CD4-positive, alpha-beta T cell treated with Interleukin-15 for 1 hour (primary cell): ENCODE data around the gene CLSTN2.

ENCODE experiments used
- DNase-seq: peaks from one replicate; pipeline ENCODE4 v3.0.0-alpha.2; 2020

Gene CLSTN2

DNA sequence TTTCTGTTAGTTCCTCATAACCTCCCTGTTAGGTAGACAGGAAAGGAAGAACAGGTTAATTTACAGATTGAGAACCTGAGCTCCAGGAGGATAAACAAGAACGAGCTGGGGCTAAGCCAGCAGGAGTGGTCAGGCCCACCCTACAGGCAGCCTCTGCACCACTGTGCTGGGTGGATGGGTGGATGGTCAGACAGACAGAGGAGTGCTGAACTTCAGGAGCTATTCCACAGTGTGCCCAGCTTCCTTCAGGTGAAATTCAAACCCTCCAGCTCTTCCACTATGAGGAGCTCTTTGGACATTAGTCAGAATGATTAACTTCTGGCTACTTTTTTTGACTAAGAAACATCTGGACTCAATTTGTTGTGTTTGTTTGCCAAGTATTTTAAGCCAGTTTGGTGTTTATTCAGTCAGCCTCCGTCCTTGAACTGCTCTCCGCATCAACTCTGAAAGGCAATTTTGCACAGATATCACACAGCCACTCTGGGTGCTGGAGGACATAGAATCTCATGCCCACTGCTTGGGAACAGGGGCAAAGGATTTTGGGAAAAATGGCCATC lies 361.9 kb downstream of the CLSTN2 start:
- no peak for DNase-seq

DNA sequence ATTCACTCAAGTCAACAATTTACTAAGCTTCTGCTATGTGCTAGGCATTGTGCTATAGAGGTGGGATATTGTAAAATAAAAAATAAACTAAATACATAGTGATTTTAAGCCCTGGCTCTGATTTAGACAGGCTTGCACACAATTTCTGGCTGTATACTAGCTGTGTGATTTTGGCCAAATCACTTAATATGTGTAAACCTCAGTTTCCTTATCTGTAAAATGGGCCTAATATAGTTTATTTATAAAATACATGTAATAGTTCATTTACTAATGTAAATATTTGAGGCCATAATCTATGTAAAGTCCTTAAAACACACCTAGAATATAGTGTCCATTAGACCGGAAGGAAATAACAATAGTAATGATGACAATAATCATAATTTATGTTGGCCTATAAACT lies 363.1 kb downstream of the CLSTN2 start:
- DNase-seq = no peak

DNA sequence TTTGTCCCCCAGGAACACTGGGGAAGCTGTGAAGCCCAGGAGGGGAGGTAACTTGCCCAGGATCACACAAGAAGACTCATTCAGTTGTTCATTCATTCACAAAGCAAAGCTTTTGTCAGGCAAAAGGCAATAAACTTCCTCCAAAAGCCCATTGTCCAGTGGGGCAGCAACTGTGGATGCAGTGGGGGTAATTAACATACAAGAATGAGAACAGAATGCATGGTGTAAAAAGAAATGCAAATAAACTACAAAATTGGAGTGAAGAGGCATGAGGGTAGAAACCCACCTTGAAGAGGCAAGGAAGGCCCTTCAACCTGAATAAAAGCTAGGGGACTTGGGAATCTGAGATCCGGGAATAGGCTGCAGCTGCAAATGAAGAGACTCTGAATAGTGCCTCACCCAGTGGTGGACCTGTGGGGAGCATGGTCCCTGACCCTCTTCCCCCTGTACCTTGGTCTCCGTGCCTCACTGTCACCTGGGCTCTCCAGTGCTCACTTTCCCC lies 363.6 kb downstream of the CLSTN2 start:
- no peak for DNase-seq

DNA sequence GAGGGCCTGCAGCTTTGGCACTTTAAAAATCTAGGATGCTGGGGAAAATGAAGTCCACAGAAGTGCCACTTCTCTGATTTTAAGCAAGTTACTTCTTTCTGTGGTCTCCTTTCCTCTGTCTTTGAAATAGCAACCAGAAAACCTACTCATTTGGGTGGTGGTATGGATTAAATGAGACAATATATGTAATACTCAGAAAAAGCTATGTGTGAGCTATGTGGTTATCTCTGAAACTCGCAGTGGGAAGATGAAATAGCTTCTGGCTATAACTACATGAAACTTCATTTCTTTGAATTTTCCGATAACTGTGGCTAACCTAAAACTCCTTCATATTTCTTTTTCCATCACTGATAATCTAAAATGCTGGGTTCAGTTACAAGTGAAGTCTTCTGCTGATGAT lies 368.9 kb downstream of the CLSTN2 start:
- DNase-seq = no peak

DNA sequence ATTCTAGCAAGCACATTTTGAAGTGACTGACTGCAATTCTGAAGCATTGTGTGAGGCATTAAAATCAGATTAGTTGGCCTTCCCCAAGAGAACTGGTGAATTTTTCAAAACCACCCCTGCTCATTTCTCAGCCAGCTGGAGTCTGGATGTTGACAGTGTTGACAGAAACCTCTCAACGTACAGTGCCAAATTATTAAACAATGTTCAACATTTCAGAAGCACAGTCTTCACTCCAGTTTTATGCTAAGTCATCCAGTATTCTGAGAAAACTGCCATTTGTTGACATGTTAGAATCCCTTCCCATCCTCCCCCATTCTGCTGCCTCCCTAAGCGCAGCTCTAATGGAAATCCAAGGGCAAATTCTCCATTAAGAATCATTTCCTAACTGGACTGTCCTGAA lies 373.6 kb downstream of the CLSTN2 start:
- no peak for DNase-seq

DNA sequence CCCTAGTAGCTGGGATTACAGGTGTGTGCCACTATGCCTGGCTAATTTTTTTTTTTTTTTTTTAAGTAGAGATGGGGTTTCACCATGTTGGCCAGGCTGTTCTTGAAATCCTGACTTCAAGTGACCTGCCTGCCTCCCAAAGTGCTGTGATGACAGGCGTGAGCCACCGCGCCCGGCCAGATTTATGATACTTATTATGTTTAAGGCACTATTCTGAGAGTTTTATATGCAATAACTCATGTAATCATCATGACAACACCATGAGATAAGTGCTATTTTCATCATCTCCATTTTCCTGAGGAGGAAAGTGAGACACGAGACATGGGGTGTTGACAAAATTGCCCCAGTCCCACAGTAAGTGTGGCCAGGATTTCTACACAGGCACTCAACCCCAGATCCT lies 376.4 kb downstream of the CLSTN2 start:
- no peak for DNase-seq

DNA sequence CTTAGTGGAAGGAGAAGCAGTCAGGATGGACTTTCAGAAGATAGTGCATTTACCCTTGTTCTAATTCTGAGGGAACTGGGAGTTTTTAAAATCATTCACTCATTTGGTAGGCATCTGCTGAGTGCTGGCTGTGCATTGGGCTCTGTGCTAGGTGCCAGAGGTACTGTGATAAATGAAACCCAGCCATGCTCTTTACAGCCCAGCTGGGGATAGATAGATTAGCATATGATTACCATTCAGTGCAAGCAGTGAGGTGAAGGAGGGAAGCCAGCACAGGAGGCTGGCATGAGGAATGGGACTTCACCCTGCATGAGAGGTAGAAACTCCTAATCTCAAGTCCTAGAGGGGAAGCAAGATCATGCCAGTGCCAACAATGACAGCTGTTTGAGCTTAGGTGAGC lies 381.0 kb downstream of the CLSTN2 start:
- DNase-seq = no peak

DNA sequence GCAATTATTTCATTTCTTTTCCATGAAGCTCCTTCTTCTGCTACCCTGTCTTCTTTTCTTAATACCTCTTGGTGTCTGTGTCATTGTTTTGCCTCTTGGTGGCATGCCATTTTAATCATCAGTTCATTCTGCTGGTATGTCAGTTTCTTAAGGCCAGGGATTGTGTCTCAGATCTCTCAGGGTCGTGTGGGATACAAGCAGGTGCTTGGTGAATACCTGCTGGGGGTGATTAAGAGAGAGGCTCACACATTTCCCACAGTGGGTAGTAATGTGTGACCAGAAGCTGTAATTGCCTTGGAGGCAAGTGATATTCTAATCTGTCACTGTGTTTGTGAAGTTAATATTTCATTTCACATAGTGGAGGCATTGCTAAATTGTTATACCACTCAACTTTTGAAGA lies 381.5 kb downstream of the CLSTN2 start:
- DNase-seq = no peak

DNA sequence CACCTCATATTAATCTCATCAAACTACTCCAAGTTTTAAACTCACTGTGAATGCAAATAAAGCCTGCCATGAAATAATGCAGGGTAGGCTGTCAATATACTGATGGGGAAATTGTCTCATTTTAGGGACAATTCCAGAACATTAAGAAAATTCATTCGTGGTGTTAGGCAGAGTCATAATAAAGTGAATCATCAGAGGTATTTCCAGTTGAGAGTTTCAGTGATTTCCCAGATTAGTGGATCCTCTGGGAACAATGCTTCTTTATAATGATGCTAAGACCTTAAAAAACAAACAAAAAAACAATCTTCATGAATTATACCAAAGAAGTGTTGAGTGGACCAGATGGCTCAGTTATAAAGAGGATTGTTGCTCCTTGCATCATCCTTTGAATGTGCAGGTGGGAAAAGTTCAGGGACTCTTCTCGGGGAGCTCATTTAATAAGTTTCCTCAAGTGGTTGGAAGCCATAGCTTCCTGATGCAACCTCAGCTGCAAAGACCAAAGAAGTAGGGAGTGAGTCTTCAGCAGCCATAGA lies 381.9 kb downstream of the CLSTN2 start:
- no peak for DNase-seq

DNA sequence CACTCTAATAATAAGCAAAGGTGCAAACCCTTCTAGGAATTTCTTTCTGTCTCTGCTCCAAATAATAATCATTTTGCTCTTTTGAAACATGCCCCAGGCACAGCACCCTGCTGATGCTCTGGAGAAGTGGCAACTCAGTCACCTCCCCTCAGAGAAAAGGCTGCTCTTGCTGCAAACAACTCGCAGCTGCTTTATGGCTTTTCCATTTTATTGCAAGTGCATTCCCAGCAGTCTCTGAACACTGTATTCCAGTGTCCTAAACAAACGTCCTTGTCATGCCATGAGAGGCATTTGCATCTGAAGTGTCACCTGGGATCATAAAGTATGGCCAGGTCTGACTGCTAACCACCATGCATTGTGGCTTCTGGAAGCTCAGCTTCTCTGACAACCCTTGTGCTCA lies 384.8 kb downstream of the CLSTN2 start:
- no peak for DNase-seq

DNA sequence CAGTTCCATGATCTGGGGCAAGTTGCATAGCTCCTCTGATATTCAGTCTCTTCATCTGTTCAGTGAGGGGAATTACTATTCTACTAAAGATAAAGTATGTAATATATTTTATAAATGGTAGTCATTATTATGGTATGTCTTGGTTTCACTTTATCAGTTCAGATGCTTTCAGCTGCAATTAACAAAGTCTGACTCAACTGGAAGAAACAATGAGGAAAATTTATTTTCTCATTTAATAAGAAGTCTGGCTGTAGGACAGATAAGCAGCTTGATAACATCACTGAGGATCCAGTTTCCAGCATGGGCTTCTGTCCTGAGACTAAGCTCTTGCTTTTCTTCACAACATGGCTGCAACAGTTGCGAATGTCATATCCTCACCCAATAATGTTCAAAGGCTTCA lies 388.6 kb downstream of the CLSTN2 start:
- no peak for DNase-seq

DNA sequence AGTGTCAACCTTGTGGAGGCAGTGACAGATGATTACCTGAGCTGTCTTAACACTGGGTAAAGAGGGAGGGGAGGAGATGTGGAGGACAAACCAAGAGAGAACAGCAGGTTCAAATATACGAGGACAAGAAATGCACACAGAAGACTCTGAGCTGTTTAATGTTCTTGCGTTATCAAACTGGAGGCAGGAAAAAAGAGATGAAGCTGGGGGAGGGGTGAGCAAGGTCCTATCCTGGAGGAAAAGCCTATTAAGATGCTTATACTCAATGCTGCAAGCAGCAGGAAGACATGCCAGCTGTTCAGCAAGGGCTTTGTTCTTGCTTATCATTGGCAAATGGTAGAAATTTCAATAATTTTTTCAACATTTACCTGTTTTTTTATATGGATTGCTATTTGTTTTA lies 397.1 kb downstream of the CLSTN2 start:
- DNase-seq = no peak

DNA sequence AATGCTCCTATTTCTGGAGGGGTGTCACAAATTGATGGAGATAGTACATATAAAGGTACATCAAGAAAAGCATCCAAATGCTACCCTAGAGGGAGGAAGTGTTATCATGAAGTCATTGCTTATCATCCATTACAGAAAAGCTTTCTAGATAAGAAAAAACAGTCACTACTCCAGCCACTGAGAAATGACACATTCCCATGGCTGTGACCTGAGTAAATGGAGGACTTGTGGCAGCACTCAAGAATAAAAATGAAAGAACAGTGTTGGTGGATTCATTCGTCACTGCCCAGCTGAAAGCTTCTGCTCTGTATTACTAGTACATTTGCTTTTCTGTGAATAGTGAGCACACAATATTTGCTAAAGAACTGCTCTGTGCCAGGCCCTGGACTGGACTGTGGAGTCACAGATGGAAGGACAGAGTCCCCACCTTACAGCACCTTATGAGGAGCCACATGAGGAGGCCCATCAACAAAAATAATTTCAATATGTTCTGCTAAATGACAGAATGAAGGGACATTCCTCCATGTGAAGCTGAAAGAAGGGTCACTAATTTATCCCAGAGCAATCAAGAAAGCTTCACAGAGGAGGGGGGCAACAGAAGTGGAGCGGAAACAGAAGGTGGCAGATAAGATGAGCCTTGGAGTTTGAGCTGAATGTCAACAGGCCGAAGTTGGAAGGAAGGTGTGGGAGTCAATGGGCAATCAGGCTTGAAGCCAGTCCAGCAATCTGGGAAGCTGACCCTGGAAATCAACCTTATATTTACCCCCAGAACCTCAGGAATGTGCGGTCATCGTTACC lies 399.3 kb downstream of the CLSTN2 start:
- no peak for DNase-seq

DNA sequence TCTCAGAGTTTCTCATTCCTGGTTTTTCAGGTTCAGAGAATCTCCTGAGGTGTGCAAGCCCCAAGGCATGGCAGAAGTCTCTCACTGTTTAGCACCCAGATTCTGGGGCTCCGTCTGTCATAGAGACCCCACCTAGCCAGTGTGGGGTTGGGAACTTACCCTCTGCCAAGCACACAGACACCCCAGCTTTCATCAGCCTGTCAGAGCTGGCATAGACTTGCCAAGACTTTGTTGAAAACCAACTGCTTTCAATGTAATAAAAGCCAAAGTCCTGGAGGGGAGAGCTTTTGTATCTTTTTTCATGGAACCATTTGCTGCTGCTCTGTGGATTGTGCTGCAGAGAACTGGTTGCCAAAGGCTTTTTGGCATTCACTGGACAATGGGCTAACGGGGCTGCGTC lies 401.5 kb downstream of the CLSTN2 start:
- DNase-seq = no peak

DNA sequence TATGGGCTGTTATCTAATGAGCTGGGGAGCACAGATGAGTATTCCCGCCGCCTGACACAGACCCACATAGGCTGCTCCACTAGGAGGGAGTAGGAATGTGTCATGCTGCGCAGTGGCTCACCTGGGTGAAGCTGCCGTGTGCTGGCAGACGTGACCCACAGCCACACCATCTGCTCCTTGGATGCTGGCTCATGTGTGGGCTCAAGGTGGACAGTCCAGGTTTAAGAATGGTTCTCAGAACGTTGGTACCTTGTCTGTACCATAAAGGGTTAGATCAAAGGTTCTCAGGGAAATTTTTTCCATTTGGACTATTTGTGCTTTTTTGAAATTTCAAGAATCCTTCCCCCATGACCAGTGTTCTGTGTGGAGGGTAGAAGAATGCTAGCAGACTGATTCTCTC lies 403.9 kb downstream of the CLSTN2 start:
- DNase-seq = no peak

DNA sequence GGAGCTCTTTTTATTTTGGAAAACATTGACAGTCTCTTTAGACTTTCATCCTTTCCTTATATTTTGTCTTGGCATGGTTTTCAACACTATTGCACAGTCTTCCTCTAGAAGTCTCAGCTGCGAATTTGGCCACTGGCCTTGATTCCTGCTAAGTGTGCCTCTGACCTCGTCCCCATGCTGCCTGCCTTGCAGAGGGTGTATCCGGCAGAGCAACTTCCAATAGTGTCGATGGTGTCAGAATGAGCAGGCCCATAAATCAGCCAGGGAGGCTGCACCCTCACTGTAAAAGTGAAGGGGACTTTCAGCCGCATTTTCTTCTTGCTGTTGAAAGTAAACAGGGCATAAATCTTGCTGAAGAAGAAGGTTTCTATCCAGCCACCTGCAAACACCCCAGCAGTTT lies 406.2 kb downstream of the CLSTN2 start:
- no peak for DNase-seq

DNA sequence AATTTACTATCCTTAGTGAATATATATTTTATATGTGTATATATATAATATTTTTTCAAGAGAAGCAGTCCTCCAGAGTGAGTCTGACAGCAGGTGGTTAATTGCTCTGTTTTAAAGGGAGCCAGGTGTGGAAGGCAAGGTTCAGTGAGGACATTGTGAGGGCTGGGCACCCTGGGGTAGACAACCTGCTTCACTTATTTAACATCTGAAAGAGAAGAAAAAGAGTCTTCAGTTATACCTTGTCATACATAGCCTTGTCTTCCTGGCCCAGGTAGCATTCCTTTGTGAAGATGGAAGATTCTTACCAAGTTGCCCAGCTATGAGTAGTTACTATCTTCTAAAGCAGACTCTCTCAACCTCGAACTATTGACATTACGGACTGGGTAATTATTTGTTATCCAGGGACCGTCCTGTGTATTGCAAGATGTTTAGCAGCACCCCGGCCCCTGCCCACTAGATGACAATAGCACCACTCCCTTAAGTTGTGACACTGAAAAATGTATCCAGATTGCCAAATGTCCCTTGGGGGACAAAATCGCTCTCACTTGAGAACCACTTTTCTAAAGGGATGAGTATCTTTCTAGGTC lies 406.9 kb downstream of the CLSTN2 start:
- DNase-seq = no peak

DNA sequence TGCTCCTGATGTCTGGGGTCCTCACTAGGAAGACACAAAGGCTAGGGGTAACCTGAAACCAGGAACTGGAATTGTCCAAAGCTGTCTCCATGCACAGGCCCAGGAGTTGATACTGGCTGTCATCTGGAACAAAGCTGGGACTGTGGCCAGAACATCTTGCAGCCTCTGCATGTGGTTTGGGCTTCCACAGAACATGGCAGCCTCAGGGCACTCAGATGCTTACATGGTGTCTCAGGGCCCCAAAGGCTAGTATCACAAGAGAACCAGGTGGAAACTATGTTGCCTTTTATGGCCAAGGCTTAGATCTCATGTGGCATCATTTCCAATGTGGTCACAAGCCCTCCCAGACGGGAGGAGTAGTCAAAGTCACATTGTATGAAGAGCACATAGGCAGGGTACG lies 407.7 kb downstream of the CLSTN2 start:
- no peak for DNase-seq

DNA sequence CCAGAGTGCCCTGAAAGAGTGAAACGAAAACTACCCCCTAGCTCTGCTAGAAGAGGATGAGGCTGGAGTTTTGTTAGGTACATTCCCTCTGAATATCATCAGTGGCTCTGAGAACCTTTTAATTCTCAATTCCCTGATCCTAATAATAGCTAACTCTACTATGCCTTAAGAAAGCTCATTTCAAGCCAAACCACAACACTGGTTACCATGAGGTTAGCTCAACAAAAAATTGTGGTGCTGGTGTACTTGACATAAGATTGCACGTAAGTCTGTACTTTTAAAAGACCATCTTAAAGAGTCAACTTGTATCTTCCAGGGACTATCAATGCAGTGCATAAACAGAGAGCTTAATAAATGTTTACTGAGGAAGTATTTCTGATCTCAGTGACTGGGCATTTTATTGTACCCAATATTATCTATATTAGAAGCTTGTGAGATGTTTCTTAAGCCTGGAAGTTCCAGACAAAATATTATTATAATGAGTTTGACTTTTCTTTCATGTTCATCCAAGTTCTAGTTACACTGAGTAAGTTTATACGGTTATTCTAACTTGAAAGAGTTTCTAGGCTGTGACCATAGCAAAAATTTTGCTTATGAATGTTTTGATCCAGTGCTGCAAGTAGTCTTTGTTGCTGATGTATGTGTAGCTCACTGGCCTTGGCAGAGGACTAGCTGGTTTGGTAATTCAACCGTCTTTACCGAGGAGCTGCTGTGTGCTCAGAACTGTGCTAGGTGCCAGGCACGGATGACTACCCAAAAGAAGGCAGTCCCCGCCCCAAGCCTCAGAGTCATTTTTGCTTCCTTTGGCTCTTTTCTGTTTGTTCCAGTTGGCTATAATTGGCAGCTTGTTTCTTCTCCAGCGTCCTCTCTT lies 408.5 kb downstream of the CLSTN2 start:
- DNase-seq = no peak

DNA sequence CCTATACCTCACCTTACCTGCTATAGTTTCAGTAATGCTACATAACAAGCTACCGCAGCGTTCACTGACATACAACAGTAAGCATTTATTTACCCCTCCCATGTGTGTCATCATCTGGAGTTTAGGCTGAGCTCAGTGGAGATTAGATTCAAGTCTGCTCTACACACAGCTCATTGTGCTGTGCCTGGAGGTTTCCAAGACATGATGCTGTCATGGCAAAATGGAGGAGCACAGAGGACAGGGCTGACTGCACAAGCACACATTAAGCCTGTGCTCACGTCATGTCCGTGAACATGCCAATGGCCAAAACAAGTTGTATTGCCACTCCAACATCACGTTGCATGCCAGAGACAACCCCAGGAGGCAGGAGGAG lies 409.1 kb downstream of the CLSTN2 start:
- no peak for DNase-seq

DNA sequence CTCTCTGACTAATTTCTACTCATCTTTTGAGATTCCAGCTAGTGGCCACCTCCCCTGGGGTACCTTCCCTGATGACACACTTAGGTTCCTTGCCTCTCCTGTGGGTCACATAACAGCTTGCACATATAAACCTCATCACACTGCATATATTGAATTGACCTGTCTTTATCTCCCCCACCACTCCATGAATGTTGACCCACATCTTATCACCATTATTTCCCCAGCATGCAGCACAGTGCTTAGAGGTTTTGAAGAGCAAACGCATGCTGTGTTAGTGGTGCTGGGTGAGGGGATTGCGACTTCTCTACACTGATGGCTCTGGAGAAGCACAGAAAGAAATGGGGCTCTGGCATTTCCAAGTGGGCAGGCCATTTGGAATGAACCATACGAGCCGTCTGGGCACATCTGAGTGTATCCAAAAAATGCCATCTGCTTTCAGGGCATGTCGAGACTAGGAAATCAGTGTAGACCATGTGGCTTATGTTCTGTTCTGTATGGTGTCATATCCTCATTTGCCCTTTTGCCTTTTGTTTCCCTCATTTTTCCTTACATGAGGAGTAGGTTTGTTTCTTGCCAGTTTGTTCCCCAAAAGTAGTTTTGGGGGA lies 409.7 kb downstream of the CLSTN2 start:
- DNase-seq = no peak

DNA sequence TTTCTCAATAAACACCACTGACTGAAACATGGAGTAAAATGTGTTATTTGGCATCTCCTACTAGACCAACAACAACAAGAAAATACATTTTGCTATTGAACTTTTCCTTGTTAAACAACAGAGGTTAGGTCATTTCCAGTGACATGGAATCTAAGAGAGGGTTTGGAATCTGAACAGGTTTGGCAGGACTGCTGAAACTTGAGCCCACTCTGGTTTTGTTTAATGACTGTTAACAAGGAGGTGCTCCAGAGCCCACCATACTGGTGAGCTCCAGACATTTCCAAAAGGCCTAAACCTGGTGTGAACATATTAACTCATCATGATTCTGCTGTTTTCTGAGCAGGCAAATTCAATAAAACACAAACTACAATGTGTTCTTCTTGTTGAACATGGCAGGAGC lies 412.2 kb downstream of the CLSTN2 start:
- no peak for DNase-seq

DNA sequence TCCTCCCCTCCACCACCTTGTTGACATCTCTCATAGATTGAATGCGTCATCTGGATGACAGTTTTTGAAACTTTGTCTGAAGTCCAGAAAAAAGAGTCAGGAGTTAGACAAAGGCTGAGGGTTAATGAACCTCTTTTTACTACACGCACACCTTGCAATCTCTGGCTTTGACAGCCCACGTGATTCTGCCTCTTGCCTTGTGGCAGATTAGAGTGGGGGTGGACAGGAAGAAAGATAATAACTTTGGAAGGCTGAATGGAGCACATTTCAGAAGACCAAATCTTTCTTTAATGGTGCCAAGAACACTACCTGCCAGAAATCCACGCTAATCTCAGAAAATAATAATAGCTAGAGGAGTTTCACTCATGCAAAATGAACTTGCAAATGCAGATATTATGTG lies 415.0 kb downstream of the CLSTN2 start:
- DNase-seq = no peak
